Gastrocnemius medialis (tissue), 4 donors: Measurements from ENCODE around the gene PUM1.

Experiments used
- CTCF ChIP-seq, 5 experiments: fragments of 450-650 bp in 3 of 5; fragments of 200-600 bp in 2 of 5; sonication (generic) in 2 of 5; IDR thresholded peaks in 4 of 5; conservative IDR thresholded peaks in 1 of 5; 1 replicate in 4 of 5; 2 replicates in 1 of 5; pipeline ENCODE4 v1.5.1; 2016 to 2019; ENCODE audit warnings: antibody characterized with exemption in 5 of 5, mild to moderate bottlenecking in 3 of 5, moderate library complexity in 3 of 5
- POLR2A ChIP-seq, 2 donors: fragments of 450-650 bp; IDR thresholded peaks; one replicate each; pipeline ENCODE4 v1.6.1; 2017; ENCODE audit warnings: antibody characterized with exemption in 2 of 2, mild to moderate bottlenecking in 2 of 2, moderate library complexity in 2 of 2

GRCh38 chr1:31022259-31022658 is 43.3 kb downstream of the PUM1 start:
- TF ChIP-seq CTCF (IDR thresholded peaks at IDR 0.05 in 4 of 5, conservative IDR thresholded peaks at IDR 0.05 in 1 of 5) (no peak), POLR2A (IDR thresholded peaks at IDR 0.05) (no peak)
